Neural progenitor cell (in vitro differentiated cells): Measurements from ENCODE around the gene NEDD1. TPM values are rescaled to one million over a fixed set of nuclear protein-coding genes. Genes with fewer than 3 reads are reported as not detected.

Experiments
- DNase-seq: peaks from one replicate; pipeline ENCODE4 v3.0.0-alpha.2; 2016; ENCODE audit warnings: low spot score
- H2AFZ ChIP-seq: fragments of 200-600 bp; sonication (generic); replicated peaks from 2 replicates; pipeline ENCODE4 v1.6.1; 2016; ENCODE audit warnings: antibody characterized with exemption
- H3F3A ChIP-seq: fragments of 200-600 bp; sonication (generic); 2 replicates; pipeline ENCODE4 v1.6.1; 2016; ENCODE audit warnings: antibody characterized with exemption, low read depth
- H3K27ac ChIP-seq: fragments of 200-600 bp; sonication (generic); 2 replicates; pipeline ENCODE4 v1.5.1; 2016; ENCODE audit warnings: mild to moderate bottlenecking
- H3K27me3 ChIP-seq: fragments of 200-600 bp; sonication (generic); 2 replicates; pipeline ENCODE4 v1.6.1; 2016; ENCODE audit warnings: mild to moderate bottlenecking, moderate library complexity
- H3K36me3 ChIP-seq: fragments of 200-600 bp; sonication (generic); 2 replicates; pipeline ENCODE4 v1.5.1; 2016
- H3K4me1 ChIP-seq: fragments of 200-600 bp; sonication (generic); 2 replicates; pipeline ENCODE4 v1.6.1; 2016; ENCODE audit warnings: mixed run types
- H3K4me2 ChIP-seq: fragments of 200-600 bp; sonication (generic); 2 replicates; pipeline ENCODE4 v1.6.1; 2016
- H3K4me3 ChIP-seq: fragments of 200-600 bp; sonication (generic); 2 replicates; pipeline ENCODE4 v1.5.1; 2016
- H3K79me2 ChIP-seq: fragments of 200-600 bp; sonication (generic); 2 replicates; pipeline ENCODE4 v1.6.1; 2016; ENCODE audit warnings: low read depth
- H3K9ac ChIP-seq: fragments of 200-600 bp; sonication (generic); 2 replicates; pipeline ENCODE4 v1.6.1; 2016
- H3K9me3 ChIP-seq: fragments of 200-600 bp; sonication (generic); 2 replicates; pipeline ENCODE4 v1.5.1; 2016; ENCODE audit warnings: low read depth
- H4K20me1 ChIP-seq: fragments of 200-600 bp; sonication (generic); 2 replicates; pipeline ENCODE4 v1.6.1; 2016; ENCODE audit warnings: low read depth
- H3K27ac Mint-ChIP-seq: 3 replicates; pipeline ENCODE4 v1.8.0; 2021; ENCODE audit warnings: mixed read lengths
- H3K27me3 Mint-ChIP-seq: 2 replicates; pipeline ENCODE4 v1.8.0; 2022; ENCODE audit warnings: low read depth, mild to moderate bottlenecking, inconsistent platforms, moderate library complexity, mixed read lengths; ENCODE audit not compliant: insufficient read depth
- H3K36me3 Mint-ChIP-seq: 3 replicates; pipeline ENCODE4 v1.8.0; 2021; ENCODE audit warnings: mixed read lengths
- H3K4me1 Mint-ChIP-seq: 3 replicates; pipeline ENCODE4 v1.8.0; 2021; ENCODE audit warnings: mixed read lengths
- H3K4me3 Mint-ChIP-seq: 3 replicates; pipeline ENCODE4 v1.8.0; 2021; ENCODE audit warnings: mild to moderate bottlenecking, moderate library complexity, mixed read lengths
- H3K9me3 Mint-ChIP-seq: 3 replicates; pipeline ENCODE4 v1.8.0; 2020; ENCODE audit warnings: mixed read lengths
- EZH2 ChIP-seq: fragments of 200-600 bp; sonication (generic); IDR thresholded peaks from 2 replicates; pipeline ENCODE4 v1.6.1; 2017; ENCODE audit warnings: antibody characterized with exemption, mild to moderate bottlenecking, moderate library complexity
- EZH2phosphoT487 ChIP-seq: fragments of 200-600 bp; sonication (generic); IDR thresholded peaks from 2 replicates; pipeline ENCODE4 v1.6.1; 2017; ENCODE audit warnings: antibody characterized with exemption
- total RNA-seq: library from RNA; depleted of rRNA; stranded (reverse); fragments of >200 nt; gene quantifications from 2 replicates; pipeline ENCODE4 v1.2.3, GENCODE V29; 2015; ENCODE audit warnings: low replicate concordance
- TF ChIP-seq, protein P1 (sequence below): fragments of 200-600 bp; sonication (generic); IDR thresholded peaks from 2 replicates; pipeline ENCODE4 v1.5.1; 2017; ENCODE audit warnings: antibody characterized with exemption, mild to moderate bottlenecking

NEDD1 gene
- total RNA-seq, 1 donor from 2014 or later: 115 TPM

DNA sequence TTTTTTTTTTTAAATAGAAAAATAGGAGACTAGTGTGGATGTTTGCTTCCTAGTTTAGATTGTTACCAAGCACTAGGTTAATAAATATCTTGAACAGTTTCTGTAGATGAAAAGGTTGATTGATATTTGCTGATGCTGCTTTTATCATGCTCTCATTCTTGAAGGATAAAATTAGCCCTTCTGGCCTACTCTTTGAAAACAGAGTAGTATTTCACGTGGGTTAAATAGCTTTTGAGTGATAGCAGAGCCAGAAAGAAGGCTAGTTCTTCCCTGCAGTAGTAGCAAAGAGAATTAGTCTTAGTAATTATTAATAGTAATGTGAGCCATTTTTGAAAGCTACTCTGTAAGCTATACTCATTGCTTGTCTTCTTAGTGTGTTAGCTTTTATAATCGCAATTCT, 5.2 kb downstream of the NEDD1 start:
- H3F3A ChIP-seq: no peaks in the 10 kb centered on the region
- H3K4me3 Mint-ChIP-seq: no peak overlapping the region
- DNase-seq: no peak
- H3K9me3 ChIP-seq: no peaks in the 10 kb centered on the region
- peaks cover 36% of the 10 kb centered on the region for H3K4me1 ChIP-seq
- no peak overlapping the region for H3K9ac ChIP-seq
- H3K27me3 Mint-ChIP-seq: peaks cover 3% of the 10 kb centered on the region
- TF ChIP-seq EZH2: no peak
- TF ChIP-seq, protein P1, sequence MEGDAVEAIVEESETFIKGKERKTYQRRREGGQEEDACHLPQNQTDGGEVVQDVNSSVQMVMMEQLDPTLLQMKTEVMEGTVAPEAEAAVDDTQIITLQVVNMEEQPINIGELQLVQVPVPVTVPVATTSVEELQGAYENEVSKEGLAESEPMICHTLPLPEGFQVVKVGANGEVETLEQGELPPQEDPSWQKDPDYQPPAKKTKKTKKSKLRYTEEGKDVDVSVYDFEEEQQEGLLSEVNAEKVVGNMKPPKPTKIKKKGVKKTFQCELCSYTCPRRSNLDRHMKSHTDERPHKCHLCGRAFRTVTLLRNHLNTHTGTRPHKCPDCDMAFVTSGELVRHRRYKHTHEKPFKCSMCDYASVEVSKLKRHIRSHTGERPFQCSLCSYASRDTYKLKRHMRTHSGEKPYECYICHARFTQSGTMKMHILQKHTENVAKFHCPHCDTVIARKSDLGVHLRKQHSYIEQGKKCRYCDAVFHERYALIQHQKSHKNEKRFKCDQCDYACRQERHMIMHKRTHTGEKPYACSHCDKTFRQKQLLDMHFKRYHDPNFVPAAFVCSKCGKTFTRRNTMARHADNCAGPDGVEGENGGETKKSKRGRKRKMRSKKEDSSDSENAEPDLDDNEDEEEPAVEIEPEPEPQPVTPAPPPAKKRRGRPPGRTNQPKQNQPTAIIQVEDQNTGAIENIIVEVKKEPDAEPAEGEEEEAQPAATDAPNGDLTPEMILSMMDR: no peak
- TF ChIP-seq EZH2phosphoT487: no peak
- no peaks in the 10 kb centered on the region for H3K27me3 ChIP-seq
- H3K9me3 Mint-ChIP-seq: peaks cover 11% of the 10 kb centered on the region
- H2AFZ ChIP-seq: no peak overlapping the region
- no peak overlapping the region for H3K27ac ChIP-seq
- H3K4me1 Mint-ChIP-seq: peaks cover 38% of the 10 kb centered on the region
- no peak overlapping the region for H3K27ac Mint-ChIP-seq
- H4K20me1 ChIP-seq: no peaks in the 10 kb centered on the region
- H3K79me2 ChIP-seq: peaks cover 82% of the 10 kb centered on the region
- H3K4me2 ChIP-seq: no peak overlapping the region
- H3K36me3 Mint-ChIP-seq: peaks cover 48% of the 10 kb centered on the region
- no peak overlapping the region for H3K4me3 ChIP-seq
- H3K36me3 ChIP-seq: no peaks in the 10 kb centered on the region

DNA sequence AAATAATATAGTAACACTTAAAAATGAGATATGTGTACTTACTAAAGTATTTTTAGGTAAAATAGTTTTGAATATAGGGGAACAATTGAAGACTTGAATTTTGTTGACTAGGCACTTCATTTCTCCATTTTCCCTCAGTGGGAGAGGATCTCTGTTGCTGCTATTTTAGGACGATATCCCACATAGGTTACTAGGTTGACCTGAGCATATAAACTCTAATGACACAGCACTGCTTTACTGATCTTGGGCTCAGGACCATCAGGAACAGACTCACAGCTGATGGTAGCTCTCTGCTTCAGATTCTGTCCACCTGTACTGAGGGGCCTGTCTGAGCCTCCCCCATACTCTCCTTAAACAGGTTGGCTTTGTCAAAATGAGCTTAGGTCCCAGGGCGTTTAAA, 5.9 kb downstream of the NEDD1 start:
- Mint-ChIP-seq H3K4me1 (peaks cover 32% of the 10 kb centered on the region), H3K9me3 (peaks cover 11% of the 10 kb centered on the region), H3K27me3 (peaks cover under 1% of the 10 kb centered on the region), H3K4me3 (no peak overlapping the region), H3K36me3 (peaks cover 50% of the 10 kb centered on the region), H3K27ac (no peak overlapping the region)
- H3K4me3 ChIP-seq: no peak overlapping the region
- H3K27ac ChIP-seq: no peak overlapping the region
- no peak overlapping the region for H2AFZ ChIP-seq
- no peaks in the 10 kb centered on the region for H3K36me3 ChIP-seq
- TF ChIP-seq EZH2 (no peak), EZH2phosphoT487 (no peak)
- TF ChIP-seq, protein P1: no peak
- no peaks in the 10 kb centered on the region for H3F3A ChIP-seq
- H3K9ac ChIP-seq: no peak overlapping the region
- H3K4me1 ChIP-seq: peaks cover 36% of the 10 kb centered on the region
- H4K20me1 ChIP-seq: no peaks in the 10 kb centered on the region
- no peak for DNase-seq
- no peaks in the 10 kb centered on the region for H3K27me3 ChIP-seq
- H3K79me2 ChIP-seq: peaks cover 83% of the 10 kb centered on the region
- no peaks in the 10 kb centered on the region for H3K9me3 ChIP-seq
- no peak overlapping the region for H3K4me2 ChIP-seq

DNA sequence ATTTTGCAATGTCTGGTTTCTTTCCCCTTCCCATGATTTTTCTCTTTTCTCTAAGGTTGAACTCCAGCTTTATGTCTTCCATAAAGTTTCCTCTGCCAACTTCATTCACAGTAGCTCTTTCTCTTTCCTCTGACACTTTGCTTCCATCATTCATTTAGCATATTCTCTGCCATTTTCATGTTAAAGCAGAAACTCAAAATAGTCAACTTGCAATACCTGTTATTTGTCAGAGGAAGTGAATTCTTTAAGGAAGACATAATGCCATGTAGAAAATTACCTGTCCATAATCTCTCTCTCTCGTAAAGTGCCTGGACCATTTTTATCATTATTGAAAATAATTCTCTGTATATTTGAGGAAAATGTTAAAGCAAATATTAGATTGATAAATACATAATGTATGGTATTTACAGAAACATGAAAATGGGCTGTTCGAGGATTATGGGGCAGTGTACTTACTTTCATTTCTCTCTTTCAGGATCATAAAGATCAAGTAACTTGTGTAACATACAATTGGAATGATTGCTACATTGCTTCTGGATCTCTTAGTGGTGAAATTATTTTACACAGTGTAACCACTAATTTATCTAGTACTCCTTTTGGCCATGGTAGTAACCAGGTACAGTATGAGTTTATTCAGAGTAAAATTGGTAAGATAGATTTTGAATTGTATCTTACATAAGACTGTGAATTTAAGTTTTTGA, 12.6 kb downstream of the NEDD1 start:
- Mint-ChIP-seq H3K4me3 (no peak overlapping the region), H3K9me3 (peaks cover 18% of the 10 kb centered on the region), H3K27ac (no peak overlapping the region), H3K4me1 (no peaks in the 10 kb centered on the region), H3K36me3 (peaks cover 59% of the 10 kb centered on the region), H3K27me3 (no peaks in the 10 kb centered on the region)
- H3K27me3 ChIP-seq: no peaks in the 10 kb centered on the region
- H3K27ac ChIP-seq: no peak overlapping the region
- peaks cover 20% of the 10 kb centered on the region for H3K36me3 ChIP-seq
- DNase-seq: no peak
- H3K9ac ChIP-seq: no peak overlapping the region
- H3K9me3 ChIP-seq: no peaks in the 10 kb centered on the region
- H3F3A ChIP-seq: no peaks in the 10 kb centered on the region
- TF ChIP-seq EZH2phosphoT487 (no peak), EZH2 (no peak)
- TF ChIP-seq, protein P1: no peak
- peaks cover 26% of the 10 kb centered on the region for H3K79me2 ChIP-seq
- H3K4me3 ChIP-seq: no peak overlapping the region
- H2AFZ ChIP-seq: no peak overlapping the region
- H3K4me2 ChIP-seq: no peak overlapping the region
- H4K20me1 ChIP-seq: no peaks in the 10 kb centered on the region
- H3K4me1 ChIP-seq: no peaks in the 10 kb centered on the region
